Stimulated activated CD4-positive, alpha-beta T cell treated with anti-CD3 and anti-CD28 coated beads, Interleukin-4, amount 100 ng/mL, for 48 hours (primary cell): ENCODE measurements around the gene GLDN.
"Not testable (repeated sequence)": the region's sequence is repeated elsewhere in the genome, so short reads cannot be mapped to it uniquely, and the experiment has no call there.

Source experiments
- DNase-seq, 2 donors: peaks; one replicate each; pipeline ENCODE4 v3.0.0-alpha.2; 2020; ENCODE audit warnings: low read depth in 2 of 2

GLDN gene

GRCh38 chr15:51386960-51387698 lies 45.7 kb downstream of the GLDN start:
- no peak for DNase-seq

GRCh38 chr15:51387699-51388041 lies 46.2 kb downstream of the GLDN start:
- DNase-seq, result no peak

- no peak for DNase-seq
These were observed 47.3 kb downstream of the GLDN start for GRCh38 chr15:51388726-51389125.

GRCh38 chr15:51390241-51390965 lies 48.9 kb downstream of the GLDN start:
- no peak for DNase-seq

GRCh38 chr15:51390966-51391422 lies 49.5 kb downstream of the GLDN start:
- no peak for DNase-seq

GRCh38 chr15:51396921-51397320 lies 55.5 kb downstream of the GLDN start:
- DNase-seq, result no peak

GRCh38 chr15:51398626-51399025 lies 57.2 kb downstream of the GLDN start:
- DNase-seq, result no peak

- DNase-seq, result no peak
These were observed 59.8 kb downstream of the GLDN start for GRCh38 chr15:51401051-51401780.

- no peak for DNase-seq
These were observed 60.5 kb downstream of the GLDN start for GRCh38 chr15:51401872-51402517.

GRCh38 chr15:51403072-51403878 lies 61.8 kb downstream of the GLDN start:
- DNase-seq, result no peak

- no peak for DNase-seq
These were observed 62.7 kb downstream of the GLDN start for GRCh38 chr15:51403946-51404695.

GRCh38 chr15:51405693-51406523 lies 64.5 kb downstream of the GLDN start:
- DNase-seq, result no peak

- no peak for DNase-seq
These were observed 72.9 kb downstream of the GLDN start for GRCh38 chr15:51414256-51414860.

GRCh38 chr15:51416129-51416528 lies 74.7 kb downstream of the GLDN start:
- no peak for DNase-seq

GRCh38 chr15:51423040-51423439 lies 81.6 kb downstream of the GLDN start:
- not testable (repeated sequence) for DNase-seq

GRCh38 chr15:51424780-51425179 lies 83.3 kb downstream of the GLDN start:
- no peak for DNase-seq

GRCh38 chr15:51425517-51426040 lies 84.1 kb downstream of the GLDN start:
- DNase-seq, result no peak

- no peak for DNase-seq
These were observed 97.1 kb downstream of the GLDN start for GRCh38 chr15:51438526-51438925.
